Stomach (tissue), 4 donors: Measurements from ENCODE around the gene EYA2.

Source experiments
- CTCF ChIP-seq, 7 experiments: fragments of 450-650 bp in 4 of 7; fragments of 200-600 bp in 3 of 7; sonication (generic) in 3 of 7; IDR thresholded peaks; one replicate each; pipeline ENCODE4 v1.5.1; 2016 to 2019; ENCODE audit warnings: antibody characterized with exemption in 7 of 7, control low read depth in 2 of 7, mild to moderate bottlenecking in 1 of 7
- EP300 ChIP-seq: sonication (generic); formaldehyde crosslinking; IDR thresholded peaks from one replicate; pipeline ENCODE4 v1.6.1; 2017; ENCODE audit warnings: antibody characterized with exemption
- POLR2A ChIP-seq, 4 donors: fragments of 450-650 bp; IDR thresholded peaks; one replicate each; pipeline ENCODE4 v1.6.1; 2016; ENCODE audit warnings: antibody characterized with exemption in 4 of 4, control low read depth in 2 of 4, mild to moderate bottlenecking in 1 of 4, moderate library complexity in 1 of 4
- POLR2AphosphoS5 ChIP-seq, 3 donors: sonication (generic); formaldehyde crosslinking; IDR thresholded peaks; one replicate each; pipeline ENCODE4 v1.6.1; 2016; ENCODE audit warnings: antibody characterized with exemption in 3 of 3

DNA sequence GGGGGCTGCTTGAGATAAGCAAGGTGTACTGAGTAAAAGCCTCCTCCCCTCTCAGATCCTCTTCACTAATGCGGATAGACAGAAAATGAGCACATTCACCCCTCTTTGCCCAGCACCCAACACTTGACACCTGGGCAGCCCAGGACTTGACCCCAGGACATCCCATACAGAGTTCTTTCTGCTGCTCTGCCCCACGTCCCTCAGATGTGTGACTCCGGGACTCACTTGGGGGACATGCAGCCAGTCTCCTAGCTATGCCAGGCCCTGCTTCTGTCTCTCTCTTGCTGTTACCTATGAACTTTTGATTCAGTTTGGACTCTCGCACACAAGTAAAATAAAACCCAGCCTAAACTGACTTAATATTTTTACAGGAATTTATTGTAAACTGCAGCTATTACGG is 159.9 kb downstream of the EYA2 start:
- TF ChIP-seq EP300 (no peak), POLR2A (IDR thresholded peaks at IDR 0.05) (no peak), CTCF (IDR thresholded peaks at IDR 0.05) (no peak), POLR2AphosphoS5 (IDR thresholded peaks at IDR 0.05) (no peak)
